ENCODE measurements around the gene NTM. TPM values are rescaled to one million over a fixed set of nuclear protein-coding genes. Genes with fewer than 3 reads are reported as not detected.
A peak's percentile ranks its signal among the peaks of the same experiment; 100 is the strongest.

The NTM gene
- total RNA-seq, 2 donors from 2014 or later = not detected

DNA sequence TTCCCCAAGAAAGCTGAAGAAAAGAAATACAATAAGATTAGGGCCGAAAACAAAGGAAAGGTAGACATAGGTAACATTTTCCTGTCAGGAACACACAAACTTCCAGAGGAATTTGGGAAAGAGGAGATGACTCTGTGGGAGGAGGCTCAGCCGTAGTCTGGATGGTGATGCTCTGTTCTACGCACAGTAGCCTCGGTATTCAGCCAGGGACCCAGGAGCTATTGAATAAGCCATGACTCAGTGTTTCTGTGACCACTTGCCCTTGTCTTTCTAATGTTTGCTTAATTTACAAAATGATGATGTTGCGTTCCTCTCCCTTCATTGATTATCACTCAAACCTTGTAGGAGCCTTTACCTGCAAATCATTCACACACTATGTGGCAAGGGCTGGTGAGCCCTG lies 745.0 kb downstream of the NTM start:
- ATAC-seq (replicated peaks) = no peak
- Mint-ChIP-seq H3K4me1 (no peaks in the 10 kb centered on the region), H3K36me3 (ENCODE audit: low read depth) (no peaks in the 10 kb centered on the region), H3K27me3 (peaks cover 3% of the 10 kb centered on the region), H3K4me3 (no peak overlapping the region), H3K27ac (no peak overlapping the region), H3K9me3 (no peaks in the 10 kb centered on the region)

DNA sequence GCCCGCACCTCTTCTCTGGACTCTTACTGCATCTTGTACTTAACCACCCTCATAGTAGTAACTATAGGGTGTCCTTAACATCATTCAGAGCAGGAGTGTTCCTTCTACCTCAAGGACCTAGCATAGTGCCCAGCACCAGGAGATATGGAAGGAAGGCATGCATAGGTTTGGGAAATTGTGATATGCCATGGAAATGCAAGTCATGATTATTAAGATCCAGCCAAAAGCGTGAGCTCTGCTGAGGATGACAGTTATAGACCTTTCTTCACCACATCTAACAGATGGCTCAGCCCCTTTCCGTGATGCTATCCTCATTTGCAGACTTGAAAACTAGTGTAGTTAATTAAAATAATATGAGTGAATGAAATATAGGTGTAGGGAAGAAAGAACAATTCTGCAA lies 746.1 kb downstream of the NTM start:
- Mint-ChIP-seq H3K27me3 (peaks cover 3% of the 10 kb centered on the region), H3K4me3 (no peak overlapping the region), H3K9me3 (no peaks in the 10 kb centered on the region), H3K36me3 (ENCODE audit: low read depth) (no peaks in the 10 kb centered on the region), H3K4me1 (no peaks in the 10 kb centered on the region), H3K27ac (no peak overlapping the region)
- ATAC-seq (replicated peaks) = no peak

DNA sequence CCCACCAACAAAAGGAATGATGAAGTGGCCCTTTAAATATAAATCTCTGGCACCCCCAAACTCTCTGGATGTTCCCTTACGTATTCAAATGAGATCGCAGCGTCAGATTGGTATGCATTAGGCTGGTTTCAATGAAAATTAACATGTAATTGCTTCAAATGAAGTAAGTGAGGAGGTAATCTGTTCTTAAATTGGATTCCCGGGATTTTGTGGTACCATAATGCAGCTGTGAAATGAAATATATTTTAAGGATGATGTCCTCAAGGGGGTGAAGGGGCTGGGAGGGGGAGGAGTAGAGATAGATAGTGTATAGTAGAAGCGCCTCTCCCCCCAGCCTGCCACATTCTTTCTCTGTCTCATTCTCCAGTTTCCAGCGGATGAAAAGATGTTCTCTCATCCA lies 748.2 kb downstream of the NTM start:
- ATAC-seq (replicated peaks) = no peak
- Mint-ChIP-seq H3K4me1 (no peaks in the 10 kb centered on the region), H3K9me3 (no peaks in the 10 kb centered on the region), H3K27ac (no peak overlapping the region), H3K27me3 (peaks cover 3% of the 10 kb centered on the region), H3K36me3 (ENCODE audit: low read depth) (no peaks in the 10 kb centered on the region), H3K4me3 (no peak overlapping the region)

DNA sequence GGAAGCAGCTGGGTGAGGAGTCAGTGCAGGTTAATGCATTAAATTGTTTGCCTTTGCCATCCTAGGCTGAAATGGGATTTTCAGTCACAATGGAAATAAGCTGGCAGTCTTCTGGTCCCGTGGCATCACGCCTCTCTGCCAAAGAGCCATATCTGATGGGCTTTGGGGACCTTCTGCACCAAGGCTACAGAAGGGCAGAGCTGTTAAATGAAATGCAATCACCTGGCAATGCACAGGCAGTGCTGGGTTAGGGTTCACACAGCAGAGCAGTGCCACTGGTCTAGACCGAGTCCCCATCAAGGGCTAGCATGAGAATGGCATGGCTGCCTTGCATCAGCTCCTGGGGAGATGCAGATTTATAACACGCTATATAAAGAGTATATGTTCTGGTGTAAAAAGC lies 749.2 kb downstream of the NTM start:
- Mint-ChIP-seq H3K27ac (no peak overlapping the region), H3K4me1 (no peaks in the 10 kb centered on the region)

DNA sequence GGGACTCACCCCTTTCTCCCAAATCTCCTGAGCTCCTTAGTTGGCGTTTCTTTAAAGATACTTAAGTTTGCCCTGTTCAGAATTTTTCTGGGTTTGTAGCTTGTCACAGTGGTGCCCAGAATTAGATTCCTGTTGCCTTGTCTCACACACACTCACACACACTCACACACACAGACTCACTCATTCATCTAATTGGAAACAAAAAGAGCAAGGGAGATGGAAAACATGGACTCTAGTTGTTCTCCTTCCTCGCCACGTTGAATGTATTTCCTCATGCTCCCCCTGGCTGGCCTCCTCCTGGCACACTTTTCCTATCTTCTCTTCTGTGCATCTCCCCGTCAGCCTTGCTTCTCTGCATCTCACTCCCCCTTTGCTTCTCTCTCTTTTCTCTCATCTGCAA lies 752.3 kb downstream of the NTM start:
- Mint-ChIP-seq H3K9me3 (no peaks in the 10 kb centered on the region), H3K27me3 (no peaks in the 10 kb centered on the region), H3K36me3 (ENCODE audit: low read depth) (no peaks in the 10 kb centered on the region), H3K27ac (no peak overlapping the region), H3K4me1 (no peaks in the 10 kb centered on the region), H3K4me3 (no peak overlapping the region)
- ATAC-seq (replicated peaks) = no peak

More for the DNA sequence above, 749.2 kb downstream of the NTM start:
- ATAC-seq (replicated peaks) = no peak
- H3K27me3 Mint-ChIP-seq = peaks cover 3% of the 10 kb centered on the region
- no peaks in the 10 kb centered on the region for H3K9me3 Mint-ChIP-seq
- no peak overlapping the region for H3K4me3 Mint-ChIP-seq
- no peaks in the 10 kb centered on the region for H3K36me3 Mint-ChIP-seq (ENCODE audit: low read depth)

DNA sequence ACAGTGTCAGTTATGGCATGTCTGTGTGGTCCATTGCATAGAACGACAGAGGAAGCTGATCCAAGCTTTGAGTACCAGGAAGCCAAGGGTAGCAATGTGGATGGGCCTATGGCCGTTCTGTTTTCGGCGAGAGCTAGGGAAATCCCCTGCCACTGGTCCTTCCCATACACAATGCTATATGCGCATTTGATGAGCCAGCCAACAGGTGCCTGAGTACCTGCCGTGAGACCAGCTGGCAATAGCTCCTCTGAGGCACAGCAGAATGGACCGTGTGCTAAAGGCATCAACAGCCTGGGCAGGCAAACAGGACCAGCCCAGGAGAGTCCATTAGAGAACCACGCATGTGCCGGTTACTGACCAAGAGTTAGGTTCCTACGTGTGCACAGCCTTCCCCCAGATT lies 753.0 kb downstream of the NTM start:
- Mint-ChIP-seq H3K9me3 (no peaks in the 10 kb centered on the region), H3K27me3 (no peaks in the 10 kb centered on the region), H3K4me3 (no peak overlapping the region), H3K36me3 (ENCODE audit: low read depth) (no peaks in the 10 kb centered on the region), H3K27ac (no peak overlapping the region), H3K4me1 (no peaks in the 10 kb centered on the region)
- no peak for ATAC-seq (replicated peaks)

DNA sequence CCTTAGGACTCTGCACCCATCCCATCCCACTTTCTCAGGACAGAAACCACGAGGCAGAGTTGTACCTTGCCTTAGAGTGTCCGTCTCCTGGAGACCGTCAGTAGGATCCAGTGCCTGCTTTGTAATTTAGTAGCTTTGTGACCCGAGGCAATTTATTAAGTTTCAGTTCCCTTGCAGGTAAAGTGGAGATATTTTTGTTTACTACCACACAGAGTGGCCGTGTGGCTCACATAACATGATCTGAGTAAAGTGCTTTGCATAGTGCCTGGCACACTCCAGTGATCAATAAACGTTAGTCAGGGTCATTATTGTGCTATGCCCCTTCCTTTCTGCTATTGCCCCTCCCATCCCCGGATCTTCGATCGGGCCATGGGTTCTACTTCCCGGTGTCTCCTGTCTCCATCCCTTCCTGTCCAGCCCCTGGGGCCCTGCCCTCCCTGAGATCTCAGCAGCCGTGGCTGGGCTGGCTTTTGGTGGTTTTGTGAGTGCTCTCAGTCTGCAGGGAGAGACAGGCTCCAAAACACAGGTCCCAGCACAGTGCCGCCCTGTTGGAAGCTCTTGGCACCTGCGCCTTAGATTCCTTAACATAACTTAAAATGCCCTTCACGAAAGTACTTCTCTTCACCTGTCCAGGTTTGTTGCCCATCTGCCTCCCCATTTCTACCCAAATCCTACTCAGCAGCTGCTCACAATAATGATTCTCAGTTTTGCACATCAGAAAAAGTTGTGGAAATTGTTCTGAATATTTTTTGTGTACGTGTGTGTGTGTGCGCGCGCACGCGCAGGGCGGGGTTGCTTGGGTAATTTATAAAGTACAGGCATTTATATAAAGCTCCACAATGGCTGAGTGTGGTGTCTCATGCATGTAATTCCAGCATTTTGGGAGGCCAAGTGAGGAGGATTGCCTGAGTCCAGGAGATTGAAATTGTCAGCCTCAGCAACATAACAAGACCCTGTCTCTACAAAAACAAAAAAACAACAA lies 753.7 kb downstream of the NTM start:
- ATAC-seq (replicated peaks) = no peak
- H3K4me1 Mint-ChIP-seq = no peaks in the 10 kb centered on the region
- H3K27me3 Mint-ChIP-seq = no peaks in the 10 kb centered on the region
- no peaks in the 10 kb centered on the region for H3K9me3 Mint-ChIP-seq
- H3K36me3 Mint-ChIP-seq (ENCODE audit: low read depth) = no peaks in the 10 kb centered on the region
- H3K4me3 Mint-ChIP-seq = no peak overlapping the region
- no peak overlapping the region for H3K27ac Mint-ChIP-seq

DNA sequence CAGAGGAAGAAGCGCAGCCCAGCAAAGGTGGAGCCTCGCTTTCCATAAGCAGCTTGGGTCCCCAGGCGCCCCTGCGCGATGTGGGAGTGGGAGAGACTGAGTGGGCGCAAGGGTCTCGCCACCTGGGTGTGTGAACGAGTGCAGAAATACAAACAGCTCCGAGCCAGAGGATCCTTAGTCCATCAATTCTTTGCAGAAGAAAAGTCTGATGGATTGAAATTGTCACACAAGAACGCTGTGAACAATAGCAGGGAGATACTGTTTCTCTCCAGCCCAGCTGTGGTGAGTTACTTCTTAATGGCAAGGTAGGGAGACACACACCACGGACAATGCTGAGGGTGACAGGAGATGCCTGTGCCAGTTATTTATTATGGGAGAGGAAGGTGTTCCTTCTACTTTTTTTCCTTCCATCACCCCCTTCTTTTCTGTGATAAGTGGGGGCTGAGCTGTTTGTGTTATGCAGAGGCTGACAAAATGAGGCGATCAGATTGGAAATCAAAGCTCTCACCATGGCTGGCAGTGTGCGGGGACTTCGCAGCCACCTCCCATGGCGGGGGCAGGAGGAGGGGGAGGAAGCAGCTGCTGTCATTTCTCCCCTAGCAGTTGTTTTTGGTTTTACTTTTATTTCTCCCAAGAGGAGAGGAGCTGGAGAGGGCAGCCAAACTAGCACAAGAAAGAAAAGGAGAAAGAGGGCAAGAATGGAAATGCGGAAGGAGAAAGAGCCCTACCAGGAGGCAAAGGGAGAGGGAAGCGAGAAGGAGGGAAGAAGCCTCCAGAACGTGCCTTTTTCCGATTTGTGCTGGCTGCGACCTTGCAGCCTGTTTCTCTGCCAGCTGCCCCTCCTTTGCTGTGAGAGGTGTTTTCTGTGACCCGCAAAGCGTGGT lies 755.8 kb downstream of the NTM start:
- Mint-ChIP-seq H3K4me3 (no peak overlapping the region), H3K36me3 (ENCODE audit: low read depth) (no peaks in the 10 kb centered on the region), H3K27me3 (no peaks in the 10 kb centered on the region), H3K27ac (no peak overlapping the region), H3K4me1 (no peaks in the 10 kb centered on the region), H3K9me3 (no peaks in the 10 kb centered on the region)
- ATAC-seq (replicated peaks) = peak; percentile 49

DNA sequence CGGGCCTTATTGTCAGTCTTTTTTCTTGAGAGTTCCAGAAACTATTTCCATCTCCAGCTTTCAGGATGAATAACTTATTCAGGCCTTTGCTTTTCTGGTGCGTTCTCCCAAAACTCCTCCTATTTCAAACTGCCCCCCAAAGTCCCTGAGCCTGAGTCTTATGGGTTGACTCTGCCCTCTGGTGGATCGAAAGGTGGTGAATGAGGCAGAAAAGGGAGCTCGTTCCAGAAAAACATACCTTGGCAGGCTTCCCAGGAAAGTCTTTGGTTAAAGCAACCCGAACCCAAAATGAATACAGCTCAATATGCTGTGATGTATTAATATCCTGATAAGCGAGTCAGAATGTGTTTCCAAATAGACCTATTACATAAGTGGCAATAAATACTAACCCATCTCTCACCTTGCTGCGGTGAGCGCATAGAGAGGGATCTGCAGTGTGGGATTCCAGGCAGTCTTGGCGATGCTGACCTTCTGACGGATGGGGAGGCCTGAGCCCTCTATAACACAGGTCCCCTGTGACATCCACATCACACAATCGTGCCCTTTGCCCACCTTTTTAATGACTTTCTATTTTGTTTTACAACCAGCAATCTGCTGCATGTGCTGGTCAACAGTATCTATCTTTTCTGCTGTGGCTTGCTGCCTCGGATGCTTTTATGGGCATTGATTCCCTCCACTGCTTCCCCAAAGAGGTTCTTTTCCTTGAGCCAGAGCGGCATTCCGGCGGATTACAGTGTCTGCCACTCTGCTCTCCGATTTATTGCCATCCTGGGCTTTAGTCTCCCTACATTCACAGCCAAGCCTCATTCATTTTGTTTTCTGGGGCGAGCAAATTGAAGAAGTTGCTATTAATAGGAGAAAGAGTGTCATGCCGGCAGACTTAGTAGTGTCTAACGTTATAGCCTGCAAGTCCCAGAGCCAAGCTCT lies 756.8 kb downstream of the NTM start:
- no peaks in the 10 kb centered on the region for H3K27me3 Mint-ChIP-seq
- no peak overlapping the region for H3K4me3 Mint-ChIP-seq
- no peak for ATAC-seq (replicated peaks)
- no peaks in the 10 kb centered on the region for H3K36me3 Mint-ChIP-seq (ENCODE audit: low read depth)
- H3K27ac Mint-ChIP-seq = no peak overlapping the region
- H3K9me3 Mint-ChIP-seq = no peaks in the 10 kb centered on the region
- H3K4me1 Mint-ChIP-seq = no peaks in the 10 kb centered on the region

DNA sequence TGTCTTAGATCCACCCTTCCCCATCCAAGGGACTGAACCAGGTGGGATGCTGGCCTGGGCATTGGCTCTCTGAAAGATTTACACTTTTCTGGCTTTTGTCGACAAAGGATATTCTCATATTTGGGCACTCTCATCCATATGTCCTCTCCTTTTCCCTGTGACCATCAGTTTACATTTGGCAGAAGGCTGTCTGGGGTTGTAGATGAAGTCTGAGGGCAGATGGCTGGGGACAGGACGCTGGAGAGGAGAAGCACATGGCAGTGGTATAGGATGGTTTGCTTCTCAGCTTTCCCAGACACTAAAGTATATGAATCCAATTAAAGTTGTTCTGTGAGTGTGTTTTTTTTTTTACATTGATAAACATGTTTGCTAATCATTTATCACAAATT lies 757.5 kb downstream of the NTM start:
- no peak overlapping the region for H3K4me3 Mint-ChIP-seq
- no peak for ATAC-seq (replicated peaks)
- no peaks in the 10 kb centered on the region for H3K36me3 Mint-ChIP-seq (ENCODE audit: low read depth)
- H3K27ac Mint-ChIP-seq = no peak overlapping the region
- H3K9me3 Mint-ChIP-seq = no peaks in the 10 kb centered on the region
- H3K27me3 Mint-ChIP-seq = no peaks in the 10 kb centered on the region
- no peaks in the 10 kb centered on the region for H3K4me1 Mint-ChIP-seq

DNA sequence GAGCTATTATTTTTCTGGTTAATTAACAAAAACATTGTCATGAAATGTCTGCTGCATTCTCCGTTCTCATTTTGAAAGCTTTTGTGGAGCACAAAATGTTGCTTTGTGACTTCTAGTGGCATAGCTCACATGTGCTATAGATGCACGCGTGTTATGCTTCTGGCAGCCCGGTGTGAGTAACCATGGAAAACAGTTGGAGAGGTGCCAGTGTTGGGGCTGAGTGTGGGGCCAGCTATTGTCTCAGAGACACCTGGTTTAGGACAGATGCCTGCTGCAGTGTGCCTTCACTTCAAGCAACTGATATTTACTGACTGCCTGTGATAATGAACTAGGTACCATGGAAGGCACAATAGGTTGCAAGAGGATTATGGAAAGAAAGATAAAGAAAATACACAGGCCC lies 760.6 kb downstream of the NTM start:
- H3K27ac Mint-ChIP-seq = no peak overlapping the region
- no peaks in the 10 kb centered on the region for H3K4me1 Mint-ChIP-seq
- H3K36me3 Mint-ChIP-seq (ENCODE audit: low read depth) = no peaks in the 10 kb centered on the region
- no peak overlapping the region for H3K4me3 Mint-ChIP-seq
- no peak for ATAC-seq (replicated peaks)
- no peaks in the 10 kb centered on the region for H3K9me3 Mint-ChIP-seq
- H3K27me3 Mint-ChIP-seq = no peaks in the 10 kb centered on the region

DNA sequence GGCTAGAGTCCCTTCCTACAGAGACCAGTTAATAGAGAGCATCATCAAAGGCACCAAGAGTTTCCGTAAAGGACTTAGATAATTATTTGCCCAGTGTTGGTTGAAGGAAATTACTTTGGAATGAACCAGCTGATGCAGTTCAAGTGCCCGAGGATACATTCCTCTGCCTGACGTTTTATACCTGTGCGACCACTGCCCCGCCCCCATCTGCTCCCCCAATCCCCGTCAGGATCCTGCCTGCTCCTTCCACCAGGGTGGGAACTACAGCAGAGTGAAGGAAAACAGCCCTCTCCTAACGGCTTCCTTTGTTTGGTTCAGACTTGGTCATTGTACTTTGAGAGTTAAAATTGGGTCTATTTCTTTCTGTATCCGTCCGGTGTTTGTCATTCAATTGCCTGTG lies 761.5 kb downstream of the NTM start:
- H3K9me3 Mint-ChIP-seq = no peaks in the 10 kb centered on the region
- H3K36me3 Mint-ChIP-seq (ENCODE audit: low read depth) = no peaks in the 10 kb centered on the region
- no peaks in the 10 kb centered on the region for H3K4me1 Mint-ChIP-seq
- no peak for ATAC-seq (replicated peaks)
- no peak overlapping the region for H3K4me3 Mint-ChIP-seq
- H3K27me3 Mint-ChIP-seq = no peaks in the 10 kb centered on the region
- H3K27ac Mint-ChIP-seq = no peak overlapping the region

DNA sequence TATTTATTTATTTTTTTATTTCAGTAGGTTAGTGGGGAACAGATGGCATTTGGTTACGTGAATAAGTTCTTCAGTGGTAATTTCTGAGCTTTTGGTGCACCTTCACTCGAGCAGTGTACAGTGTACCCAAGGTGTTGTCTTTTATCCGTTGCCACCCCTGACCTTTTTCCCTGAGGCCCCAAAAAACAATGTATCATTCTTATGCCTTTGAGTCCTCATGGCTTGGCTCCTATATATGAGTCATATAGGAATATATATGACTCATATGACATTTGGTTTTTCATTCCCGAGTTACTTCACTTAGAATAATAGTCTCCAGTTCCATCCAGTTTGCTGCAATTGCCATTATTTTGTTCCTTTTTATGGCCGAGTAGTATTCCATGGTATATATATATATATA lies 763.9 kb downstream of the NTM start:
- no peak overlapping the region for H3K27ac Mint-ChIP-seq
- no peaks in the 10 kb centered on the region for H3K9me3 Mint-ChIP-seq
- peaks cover 7% of the 10 kb centered on the region for H3K27me3 Mint-ChIP-seq
- H3K36me3 Mint-ChIP-seq (ENCODE audit: low read depth) = no peaks in the 10 kb centered on the region
- no peak for ATAC-seq (replicated peaks)
- H3K4me3 Mint-ChIP-seq = no peak overlapping the region
- H3K4me1 Mint-ChIP-seq = no peaks in the 10 kb centered on the region
